HG02610 (cell line): Measurements from ENCODE around the gene KCNIP1.

ENCODE experiments used
- ATAC-seq: cut with Tn5 transposase; IDR thresholded peaks from one replicate; pipeline ENCODE4 v1.9.1; 2021; ENCODE audit warnings: mild to moderate bottlenecking, moderate library complexity; ENCODE audit not compliant: unreplicated experiment

Gene KCNIP1

DNA sequence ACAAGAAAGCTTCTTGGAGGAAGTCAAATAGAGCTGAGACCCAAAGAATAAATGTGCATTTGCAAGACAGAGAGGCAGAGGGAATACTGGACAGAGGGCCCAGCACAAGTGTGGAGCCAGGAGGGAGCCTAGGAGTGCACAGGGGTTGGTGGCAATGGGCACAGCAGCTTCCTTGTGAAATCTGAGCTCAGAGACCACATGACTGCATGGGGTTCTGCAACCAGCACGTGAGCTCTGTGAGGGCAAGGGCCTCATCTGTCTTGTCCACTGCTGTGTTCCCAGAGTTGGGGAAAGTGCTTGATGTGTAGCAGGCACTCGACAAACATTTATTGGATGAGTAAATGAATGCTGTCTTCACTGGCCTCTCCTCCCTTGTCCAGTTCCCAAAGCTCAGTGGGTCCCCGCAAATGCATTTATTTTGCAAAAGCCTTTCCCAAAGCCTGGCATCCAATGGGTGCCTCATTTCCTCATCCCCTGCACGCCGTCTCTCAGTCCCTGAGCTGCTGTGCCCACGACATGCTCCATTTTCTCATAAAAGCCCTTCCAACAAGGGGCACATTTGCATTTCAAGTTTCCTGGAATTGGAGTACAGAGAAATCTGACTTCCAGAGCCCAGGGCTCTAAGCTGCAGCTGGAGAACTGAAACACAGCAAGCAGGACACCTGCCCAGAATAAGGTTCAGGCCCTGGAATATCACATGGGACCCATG lies 58.5 kb downstream of the KCNIP1 start:
- ATAC-seq = no peak

DNA sequence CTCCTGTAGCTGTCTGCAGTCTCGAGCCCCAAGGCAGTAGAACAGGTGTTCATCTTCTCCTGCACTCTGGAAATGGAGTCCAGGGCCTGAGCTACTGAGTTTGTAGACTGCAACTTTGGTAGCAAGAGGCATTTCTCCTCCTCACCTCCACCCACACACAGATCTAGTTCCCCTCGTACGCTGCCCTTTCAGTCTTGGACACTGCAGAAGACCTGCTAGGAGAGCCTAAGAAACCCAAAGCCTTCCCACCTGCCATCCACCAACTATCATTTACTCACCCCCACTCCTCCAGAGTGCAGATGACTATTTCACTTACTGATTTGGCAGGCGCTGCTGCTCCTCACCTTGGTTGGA lies 59.0 kb downstream of the KCNIP1 start:
- no peak for ATAC-seq

DNA sequence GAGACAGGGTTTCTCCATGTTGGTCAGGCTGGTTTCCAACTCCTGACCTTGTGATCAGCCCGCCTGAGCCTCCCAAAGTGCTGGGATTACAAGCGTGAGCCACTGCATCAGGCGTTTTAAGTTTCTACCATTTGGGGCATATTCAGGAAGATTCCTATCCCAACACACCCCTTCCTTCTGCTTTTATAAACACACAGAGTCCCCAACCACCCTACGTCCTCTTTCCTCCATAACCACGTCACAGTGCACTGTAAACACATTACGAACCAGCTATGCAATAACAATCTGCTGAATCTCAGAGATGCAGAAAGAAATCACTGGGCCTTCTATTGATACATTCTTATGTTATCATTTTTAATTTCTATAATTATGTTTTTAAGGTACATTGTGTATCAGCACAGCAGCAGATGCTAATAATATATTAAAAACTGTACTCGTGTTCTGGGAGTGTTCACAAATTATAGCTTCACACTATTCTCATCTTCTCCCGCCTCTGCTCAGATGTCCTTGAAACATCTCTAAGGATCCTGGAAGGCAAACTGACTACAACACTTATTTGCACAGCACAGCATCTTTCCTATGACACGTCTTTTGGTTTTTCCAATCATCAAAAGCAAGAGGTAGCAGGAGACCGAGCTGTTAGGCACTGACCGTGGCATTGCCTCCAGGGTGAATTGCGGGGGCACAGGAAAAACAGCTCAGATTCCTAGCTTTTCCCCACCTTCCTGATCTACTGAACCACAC lies 60.2 kb downstream of the KCNIP1 start:
- no peak for ATAC-seq

DNA sequence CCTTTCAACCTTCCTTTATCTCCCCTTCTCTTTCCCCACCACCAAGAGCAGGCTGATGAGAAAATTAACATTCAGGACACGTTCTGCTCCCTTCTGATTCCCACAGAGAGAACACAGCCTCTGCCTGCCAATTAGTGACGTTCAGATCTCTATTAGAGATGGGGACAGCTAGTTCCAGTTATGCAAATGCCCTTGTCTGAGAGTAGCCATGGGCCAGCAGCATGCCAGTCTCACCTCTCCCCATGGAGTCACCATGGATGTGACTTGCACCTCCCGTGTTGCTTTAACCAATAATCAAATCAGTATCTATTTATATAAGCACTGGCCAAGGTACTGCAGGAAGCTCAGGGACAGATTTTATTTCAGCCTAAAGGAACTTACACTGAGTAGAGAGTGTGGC lies 61.3 kb downstream of the KCNIP1 start:
- ATAC-seq = no peak

DNA sequence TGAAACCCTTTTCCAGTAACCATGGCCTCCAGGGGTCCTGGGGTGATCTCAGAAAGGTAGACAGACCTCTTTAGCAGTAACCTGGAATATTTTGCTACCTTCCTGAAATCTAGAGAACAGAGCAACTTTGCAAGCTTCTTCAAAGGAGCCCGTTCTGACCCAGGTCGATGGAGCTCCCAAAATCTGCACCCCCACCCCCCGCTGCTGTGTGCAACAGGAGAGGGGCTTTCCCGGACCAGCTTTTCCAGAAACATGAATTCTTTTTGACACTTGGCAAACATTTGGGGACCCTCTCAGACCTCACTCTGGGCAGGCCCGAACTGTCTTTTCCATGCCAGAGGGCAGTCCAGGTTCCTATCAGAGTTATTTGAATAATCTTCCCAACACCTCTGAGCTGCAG lies 65.3 kb downstream of the KCNIP1 start:
- ATAC-seq = no peak

DNA sequence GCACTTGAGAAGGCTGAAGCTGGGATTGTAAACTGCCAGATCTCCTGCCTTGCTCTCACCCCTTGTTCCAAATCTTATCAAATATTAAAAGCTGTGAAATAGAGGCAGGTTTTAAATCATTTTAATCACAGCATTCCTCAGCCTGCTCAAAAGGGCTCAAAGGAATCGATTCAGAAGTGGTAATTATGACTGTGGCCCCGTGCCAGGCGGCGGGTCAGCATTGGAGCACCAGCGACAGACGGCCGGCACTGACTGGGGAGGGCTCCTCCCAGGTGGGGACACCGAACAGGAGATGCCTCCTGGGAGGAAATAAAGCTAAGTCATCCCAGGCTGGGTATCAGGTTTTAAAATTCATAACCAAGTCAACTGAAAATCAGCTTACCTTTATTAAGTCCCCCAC lies 66.7 kb downstream of the KCNIP1 start:
- ATAC-seq = no peak

DNA sequence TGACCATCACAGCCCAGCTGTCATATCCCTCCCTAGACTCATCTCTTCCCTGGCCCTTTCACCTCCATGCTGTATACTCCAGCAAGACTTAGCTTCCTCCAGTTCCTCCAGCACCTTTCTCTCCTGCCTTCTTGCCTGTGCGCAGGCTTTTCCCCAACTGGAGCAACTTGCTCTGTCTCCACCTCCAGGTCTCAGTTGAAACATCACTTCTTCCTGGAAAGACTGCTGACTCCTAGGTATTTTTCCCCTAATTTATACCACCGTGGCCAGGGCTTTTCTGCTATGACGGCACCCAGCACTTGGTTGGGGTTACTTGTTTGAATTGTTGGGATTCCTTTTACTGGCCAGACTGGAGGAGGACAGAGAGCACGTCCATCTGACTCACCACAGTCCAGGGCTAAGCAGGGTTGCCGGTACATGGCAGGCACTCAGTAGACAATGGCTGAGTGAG lies 67.5 kb downstream of the KCNIP1 start:
- ATAC-seq = no peak

DNA sequence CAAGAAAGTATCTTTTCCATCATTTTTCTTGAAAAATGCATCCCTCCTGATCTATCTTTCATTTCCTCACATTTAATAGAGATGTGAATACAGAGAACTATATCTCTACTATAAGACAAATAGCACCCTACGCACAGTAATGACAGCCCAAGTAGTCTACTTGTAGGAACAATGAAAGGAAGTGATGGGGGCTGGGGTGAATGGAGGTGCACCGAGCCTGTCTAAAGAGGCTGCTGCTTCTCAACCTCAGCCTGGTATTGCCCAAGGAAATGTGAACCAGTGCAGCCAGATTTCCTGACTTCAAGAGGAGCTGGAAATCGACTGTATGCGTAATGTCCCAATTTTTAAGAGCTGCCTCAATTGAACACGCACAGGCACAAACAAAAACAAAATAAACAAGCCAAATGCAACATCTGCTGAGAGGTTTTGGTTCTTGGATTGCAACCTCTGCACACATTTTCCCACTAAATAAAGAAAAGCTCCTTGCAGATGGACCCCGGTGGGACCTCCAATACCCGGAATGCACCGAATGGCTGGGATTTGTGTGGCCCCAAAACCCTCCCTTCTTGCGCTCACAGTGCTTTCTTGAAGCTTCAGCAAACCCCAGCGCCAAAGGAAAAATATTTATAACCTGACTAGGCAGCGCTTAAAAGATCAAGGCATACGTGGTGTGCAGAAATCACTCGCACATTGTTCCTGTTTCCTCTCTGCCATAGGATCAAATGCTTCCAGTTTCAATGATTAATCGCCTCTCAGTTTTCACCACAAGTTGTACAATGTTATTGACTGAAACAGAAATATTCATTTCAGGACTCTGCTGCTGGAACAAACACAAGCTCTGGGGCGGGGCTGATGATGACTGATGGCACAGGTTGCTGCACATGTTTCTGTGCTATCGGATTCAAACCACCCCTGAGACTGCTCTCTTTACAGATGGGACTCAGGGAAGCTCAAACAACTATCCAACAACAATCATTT lies 68.3 kb downstream of the KCNIP1 start:
- ATAC-seq = peak; percentile 93

DNA sequence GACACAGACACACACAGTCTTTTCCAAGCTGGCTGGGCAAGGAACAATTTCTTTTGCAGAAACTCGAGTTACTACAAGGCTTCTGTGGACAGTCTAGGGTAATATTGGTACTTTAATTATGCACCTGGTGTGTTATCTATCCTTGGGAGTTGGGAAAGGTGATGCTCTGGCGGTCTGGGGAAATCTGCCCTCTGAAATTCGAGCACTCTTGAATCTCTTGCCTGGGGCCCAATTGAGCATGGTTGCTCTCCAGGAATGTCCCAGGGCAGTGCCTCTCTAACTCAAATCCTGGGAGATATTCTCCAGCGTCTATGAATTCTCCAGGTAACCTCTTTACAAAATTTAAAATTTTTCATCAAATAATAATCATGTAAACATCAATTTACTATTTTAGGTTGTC lies 69.3 kb downstream of the KCNIP1 start:
- ATAC-seq = no peak

DNA sequence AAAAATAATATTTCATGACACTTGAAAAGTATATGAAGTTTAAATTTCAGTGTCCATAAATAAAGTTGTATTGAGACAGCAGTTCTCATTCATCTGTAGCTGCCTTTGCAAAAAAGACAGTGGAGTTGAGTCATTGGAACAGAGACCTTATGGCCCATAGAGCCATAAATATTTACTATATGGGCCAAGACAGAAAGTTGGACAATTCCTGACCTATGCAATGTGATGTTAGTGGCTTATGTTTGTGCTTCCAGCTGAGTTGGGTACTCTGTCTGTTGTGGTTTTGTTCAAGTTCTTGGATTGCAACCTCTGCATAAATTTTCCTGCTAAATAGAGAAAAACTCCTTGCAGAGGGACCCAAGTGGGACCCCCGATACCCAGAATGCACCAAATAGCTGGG lies 69.8 kb downstream of the KCNIP1 start:
- ATAC-seq = no peak

DNA sequence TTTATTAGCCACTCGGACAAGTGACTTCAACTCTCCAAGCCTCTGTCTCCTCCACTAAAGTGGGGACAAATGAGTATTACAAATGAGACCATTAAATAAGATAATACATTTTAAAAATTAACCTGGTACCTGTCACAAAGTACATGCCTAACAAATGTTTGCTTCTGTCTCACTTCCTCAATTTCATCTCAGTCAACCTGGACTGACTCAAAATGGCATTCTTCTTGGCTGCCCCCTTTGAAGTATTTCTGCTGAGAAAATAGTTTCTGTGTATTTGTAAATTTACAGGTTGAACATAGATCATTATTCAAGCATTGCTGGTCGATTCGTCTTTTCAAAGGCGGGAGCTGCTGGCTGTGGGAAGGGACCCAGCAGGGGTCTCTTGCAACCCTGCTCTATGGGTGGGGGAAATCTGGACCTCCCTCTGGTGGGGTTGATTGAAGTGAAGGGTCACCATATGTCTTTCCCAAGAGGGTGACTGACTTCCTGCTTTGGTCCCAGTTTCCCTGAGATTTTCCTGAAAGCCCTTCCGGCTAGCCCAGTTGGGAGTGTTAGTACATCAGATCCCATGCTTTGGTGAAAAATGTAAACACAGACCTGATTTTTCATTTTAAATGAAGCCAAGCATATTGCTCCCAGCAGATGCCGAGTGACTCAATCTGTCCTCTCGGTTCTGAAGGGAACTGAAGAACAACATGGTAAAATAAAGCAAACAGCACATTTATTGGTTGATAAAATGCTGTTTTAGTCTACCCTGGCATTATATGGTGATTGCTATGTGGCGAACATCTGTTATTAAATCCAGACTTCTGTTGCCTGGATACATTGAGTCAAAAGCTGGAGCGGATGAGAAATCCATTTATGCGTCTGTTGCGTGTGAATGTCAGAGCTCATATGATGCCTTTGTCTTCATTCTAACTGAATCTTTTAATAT lies 73.0 kb downstream of the KCNIP1 start:
- peak; percentile 52 for ATAC-seq

DNA sequence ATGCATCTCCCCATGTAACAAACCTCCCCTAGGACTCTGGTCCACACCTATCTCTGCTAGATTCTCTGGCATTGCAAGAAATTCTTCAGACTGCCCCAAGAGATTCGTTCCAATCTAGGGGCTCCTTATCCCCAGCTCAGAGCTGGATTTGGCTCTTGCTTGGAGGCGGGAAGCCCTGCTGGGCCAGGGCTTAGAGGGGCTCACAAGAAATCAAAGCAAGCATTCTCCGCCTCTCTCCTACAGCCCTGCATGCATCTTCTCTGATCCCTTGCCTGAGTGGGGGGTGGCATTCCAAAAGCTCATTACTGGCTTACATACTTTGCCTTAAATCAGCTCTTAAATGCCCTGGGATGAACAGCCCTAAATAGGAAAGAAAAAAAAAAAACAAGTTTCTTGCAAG lies 75.8 kb downstream of the KCNIP1 start:
- no peak for ATAC-seq

DNA sequence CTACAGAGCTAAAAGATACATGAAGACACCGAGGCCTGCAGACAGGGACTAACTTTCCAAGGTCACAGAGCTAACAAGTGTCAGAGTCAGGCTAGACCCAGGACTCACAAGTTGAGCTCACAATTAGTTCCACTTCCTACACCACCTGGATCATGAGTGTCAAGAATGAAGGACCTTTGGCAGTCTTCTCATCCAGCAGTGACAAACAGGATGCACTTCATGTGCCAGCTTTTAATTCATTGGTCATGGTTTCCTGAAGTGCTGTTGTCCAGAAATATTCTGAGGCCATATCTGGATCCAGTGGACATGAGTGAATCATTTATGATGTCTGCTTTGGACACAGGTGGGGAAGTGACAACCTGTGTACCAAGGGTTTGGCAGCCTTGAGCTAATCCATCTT lies 77.4 kb downstream of the KCNIP1 start:
- no peak for ATAC-seq

DNA sequence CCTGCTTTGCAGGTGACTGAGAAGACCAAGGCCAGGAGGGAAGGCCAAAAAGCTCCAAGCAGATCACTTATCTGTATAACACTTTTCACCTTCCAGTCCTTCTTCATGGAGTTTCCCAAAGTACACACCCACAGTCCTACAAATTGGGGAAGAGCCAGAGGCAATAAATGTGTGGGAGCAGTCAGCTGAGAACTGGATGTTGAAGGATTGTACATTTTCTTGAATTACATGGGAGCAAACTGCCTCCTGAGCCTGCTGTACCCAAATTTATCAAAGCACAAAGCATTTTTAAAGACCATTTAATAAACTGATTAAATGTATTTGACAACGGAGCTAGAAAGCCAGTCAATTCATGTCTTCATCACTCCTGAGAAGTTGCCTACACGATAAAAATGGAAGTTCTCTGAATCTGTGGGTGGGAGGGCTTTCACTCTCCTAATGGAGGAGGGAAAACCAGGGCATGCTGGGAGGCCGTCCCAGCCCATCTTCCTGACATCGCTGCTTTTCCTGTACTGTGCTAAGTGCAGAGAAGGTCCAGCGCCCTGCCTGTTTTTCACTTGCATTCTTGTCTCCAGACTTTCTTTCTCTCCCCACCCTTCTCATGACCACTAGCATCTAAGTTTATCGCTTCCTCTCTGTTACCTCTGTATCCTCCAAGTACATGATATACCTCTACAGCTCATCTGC lies 79.0 kb downstream of the KCNIP1 start:
- ATAC-seq = no peak

DNA sequence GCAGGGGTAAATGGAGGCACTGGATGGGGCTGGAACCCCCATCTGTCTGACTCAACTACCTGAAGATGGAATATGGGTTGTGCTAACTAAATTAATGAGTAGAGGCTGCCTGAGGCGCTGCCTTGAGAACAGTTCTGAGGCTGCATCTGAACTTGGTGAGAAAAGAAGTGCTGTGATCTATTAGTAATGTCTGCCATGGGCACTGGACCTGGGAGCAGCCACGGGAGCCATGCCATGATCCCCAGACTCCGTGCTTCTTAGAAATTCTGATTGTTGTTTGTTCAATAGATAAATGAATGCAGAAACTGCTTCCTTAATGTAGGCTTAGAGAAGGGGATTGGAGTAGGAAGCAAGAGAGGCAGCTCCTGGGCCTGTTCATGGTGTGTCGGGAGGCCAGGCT lies 80.2 kb downstream of the KCNIP1 start:
- no peak for ATAC-seq

DNA sequence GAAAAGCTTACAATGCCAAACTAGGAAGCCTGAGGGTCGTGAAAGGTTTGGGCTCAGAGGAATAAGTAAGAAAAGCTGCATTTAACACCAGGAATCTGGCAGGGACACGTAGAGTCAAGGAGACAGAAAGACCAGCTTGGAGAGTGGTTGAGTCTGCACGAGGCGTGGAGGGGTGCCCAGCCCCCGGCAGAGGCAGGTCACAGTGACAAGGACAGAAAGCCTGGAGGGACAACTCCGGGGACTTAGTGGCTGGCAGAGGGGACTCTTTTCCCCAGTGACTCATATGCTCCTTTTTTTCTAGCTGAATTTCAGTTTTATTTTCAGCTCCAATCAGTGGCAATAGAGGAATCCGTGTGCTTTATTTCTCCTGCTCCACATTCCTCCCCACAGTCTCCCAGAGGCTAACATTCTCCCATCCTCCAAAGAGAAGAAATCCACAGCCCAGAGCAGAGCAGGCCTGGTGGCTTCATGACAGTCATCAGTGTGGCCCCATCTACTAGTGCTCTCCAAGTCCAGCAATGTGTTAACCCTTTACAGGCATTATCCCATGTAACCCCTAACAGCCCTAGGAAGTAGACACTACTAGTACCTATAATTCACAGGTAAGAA lies 80.7 kb downstream of the KCNIP1 start:
- no peak for ATAC-seq

DNA sequence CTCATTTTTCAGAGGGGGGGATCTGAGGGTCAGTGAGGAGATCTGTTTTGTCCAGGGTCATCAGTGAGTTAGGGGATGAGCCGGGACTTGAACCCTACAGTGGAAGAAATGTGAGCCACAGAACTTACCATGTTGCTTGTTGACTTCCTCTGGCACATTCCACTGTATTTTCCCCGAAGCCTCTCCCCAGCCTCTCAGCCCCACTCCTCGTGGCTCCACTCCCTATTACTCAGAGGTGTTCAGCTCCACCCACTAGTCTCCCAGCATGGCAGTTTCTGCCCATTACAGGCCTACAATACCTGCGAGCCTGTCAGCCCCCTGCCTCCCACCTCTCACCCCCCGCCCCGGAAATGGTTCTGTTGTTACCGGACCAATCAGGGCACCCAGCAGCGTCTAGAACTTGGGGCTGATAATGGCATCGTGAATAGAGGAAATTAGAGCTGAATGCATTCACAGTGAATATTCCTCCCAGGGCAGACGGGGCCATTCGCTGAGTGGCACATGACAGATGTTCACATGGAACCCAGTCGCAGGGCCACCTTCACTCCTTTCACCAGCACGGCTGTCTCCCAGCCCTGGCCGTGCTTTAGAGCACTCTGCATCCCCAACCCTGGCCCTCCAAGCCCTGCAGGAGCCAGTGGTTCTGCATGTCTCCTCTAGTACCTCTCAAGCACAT lies 81.6 kb downstream of the KCNIP1 start:
- no peak for ATAC-seq

DNA sequence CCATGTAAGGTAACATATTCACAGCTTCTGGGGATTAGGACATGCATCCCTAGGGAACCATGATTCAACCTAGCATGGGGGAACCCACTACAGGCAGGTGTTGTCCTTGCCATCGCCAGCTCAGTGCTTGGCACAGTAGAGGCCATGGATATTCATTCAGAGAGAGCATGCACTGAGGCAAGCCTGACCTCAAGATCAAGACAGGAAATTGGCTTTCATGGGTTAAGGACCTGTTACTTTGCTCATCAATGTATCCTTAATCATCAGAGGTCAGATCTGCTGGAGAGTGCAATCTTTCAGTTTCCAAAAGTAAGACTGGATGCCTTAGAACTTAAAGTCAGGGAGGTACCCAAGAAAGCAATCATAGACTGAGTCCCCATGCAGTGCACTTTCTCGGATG lies 84.0 kb downstream of the KCNIP1 start:
- ATAC-seq = no peak

DNA sequence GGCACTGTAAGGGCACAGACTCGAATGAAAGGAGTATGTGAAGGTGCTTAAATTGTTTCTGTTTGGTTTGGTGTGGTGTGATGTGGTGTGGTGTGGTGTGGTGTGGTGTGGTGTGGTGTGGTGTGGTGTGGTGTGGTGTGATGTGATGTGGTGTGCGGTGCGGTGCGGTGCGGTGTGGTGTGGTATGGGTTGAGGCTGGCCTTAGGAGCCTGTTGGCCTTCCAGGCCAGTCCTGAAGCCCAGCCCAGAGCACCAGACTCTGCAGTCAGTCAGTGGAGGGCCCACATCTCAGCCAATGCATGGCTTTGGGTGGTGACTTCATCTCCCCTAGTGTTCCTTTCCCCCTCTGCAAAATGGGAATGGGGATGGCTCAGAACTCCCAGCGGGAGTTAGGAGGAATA lies 85.8 kb downstream of the KCNIP1 start:
- no peak for ATAC-seq
